LoVo (cell line): Measurements from ENCODE around the gene BTF3.
"Not testable (repeated sequence)": the region's sequence is repeated elsewhere in the genome, so short reads cannot be mapped to it uniquely, and the experiment has no call there.

Experiments used
- DNase-seq: peaks from one replicate; pipeline ENCODE4 v3.0.0-alpha.2; 2016; ENCODE audit warnings: low spot score

The BTF3 gene

DNA sequence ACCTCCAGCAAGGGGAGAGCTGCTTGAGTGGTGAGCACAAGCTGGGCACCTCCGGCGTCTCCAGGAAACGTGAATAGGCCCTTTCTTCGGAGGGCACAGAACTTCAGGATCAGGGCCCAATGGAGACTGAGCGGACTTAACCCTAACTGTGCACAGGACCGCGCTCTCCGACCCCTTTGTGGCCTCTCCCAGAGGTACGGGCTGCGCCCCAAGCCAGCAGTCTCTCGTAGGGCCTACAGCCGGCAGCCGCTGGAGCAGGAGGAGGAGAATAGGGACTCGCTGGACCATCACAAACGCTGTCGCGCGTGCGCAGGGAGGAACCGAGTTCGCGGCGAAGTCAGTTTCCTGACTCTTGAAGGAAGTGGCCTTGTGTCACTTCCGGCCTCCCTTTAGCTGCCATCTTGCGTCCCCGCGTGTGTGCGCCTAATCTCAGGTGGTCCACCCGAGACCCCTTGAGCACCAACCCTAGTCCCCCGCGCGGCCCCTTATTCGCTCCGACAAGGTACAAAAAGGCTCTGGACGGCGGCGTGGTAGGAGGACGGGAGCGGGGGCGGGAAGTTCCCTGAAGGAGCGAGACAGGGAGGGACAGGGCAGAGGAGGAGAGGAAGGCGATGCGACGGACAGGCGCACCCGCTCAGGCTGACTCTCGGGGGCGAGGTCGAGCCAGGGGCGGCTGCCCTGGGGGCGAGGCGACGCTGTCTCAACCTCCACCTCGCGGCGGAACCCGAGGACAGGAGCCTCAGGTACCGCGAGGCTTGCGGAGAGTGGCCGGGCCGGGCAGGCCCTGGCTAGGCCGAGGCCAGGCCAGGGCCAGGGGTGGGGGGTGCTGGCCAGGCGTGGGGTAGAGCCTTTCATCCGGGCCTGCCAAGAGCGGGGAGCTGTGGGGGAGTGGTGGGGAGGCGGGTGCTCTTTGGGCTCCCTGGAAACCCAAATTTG is at the start of gene BTF3:
Gene BTF3 (plus strand): TSS at position 386 of the 936 bp plus-strand sequence. CDS start 226 bp downstream, at position 612.
- peak; percentile 98 for DNase-seq

DNA sequence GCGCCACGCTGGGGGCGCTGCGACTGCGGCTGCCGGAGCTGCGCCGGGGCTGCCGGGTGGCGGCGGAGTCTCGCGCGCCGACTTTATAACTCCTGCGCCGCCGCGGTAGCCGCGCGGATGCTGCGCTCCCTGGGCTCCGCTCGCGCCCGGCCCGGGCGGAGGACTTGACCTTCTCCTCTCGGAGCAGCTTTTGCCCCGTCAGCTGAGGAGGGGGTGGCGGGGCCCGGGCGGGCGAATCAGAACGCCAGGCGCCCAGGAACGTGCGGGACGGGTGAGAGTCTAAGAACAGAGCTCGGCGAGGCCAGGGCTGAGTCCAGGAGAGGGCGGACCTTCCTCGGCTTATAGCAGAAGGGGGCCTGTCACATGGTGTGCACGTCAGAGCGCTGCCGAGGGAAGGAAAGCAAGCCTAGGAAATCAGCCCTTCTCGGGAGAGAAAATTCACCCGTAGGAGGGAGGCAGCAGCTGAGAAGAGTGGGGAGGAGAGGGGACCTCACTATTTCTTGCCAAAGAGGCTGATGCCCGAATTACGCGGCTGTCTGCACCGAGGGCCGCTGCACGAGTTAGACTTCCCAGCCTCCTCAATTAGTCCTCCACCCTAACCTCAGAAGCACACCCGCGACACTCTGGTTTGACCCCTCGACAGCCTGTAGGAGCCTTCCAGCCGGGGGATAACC is 49.6 kb upstream of the BTF3 start, which contains the start of gene FOXD1:
Gene FOXD1 (minus strand): TSS at position 315 of the 674 bp plus-strand sequence. CDS start 415 bp downstream, outside the sequence.
- DNase-seq = peak; percentile 94

- no peak for DNase-seq
Observed at GRCh38 chr5:73450137-73450536, 48.1 kb upstream of the BTF3 start.

- DNase-seq = no peak
Observed at GRCh38 chr5:73450672-73451223, 47.5 kb upstream of the BTF3 start.

GRCh38 chr5:73451224-73452130 is 46.8 kb upstream of the BTF3 start:
- DNase-seq = peak; percentile 81

DNA sequence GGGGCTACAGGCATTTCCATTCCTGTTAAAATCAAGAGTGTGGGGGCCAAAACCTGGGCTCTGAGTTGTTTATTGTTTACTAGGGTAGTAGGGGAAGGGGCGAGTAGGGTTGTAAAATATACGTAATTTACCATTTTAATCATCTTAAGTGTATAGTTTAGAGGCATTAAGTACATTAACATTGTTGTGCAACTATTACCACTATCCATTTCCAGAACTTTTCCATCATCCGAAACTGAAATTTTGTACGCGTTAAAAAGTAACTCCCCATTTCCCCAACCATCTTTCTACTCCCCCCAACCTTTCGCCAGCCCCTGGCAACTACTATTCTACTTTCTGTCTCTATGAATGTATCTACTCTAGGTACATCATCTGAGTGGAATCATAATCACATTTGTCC is 46.0 kb upstream of the BTF3 start:
- no peak for DNase-seq

GRCh38 chr5:73454379-73455036 is 43.7 kb upstream of the BTF3 start:
- peak; percentile 85 for DNase-seq

- not testable (repeated sequence) for DNase-seq
Observed at GRCh38 chr5:73456462-73456861, 41.8 kb upstream of the BTF3 start.

GRCh38 chr5:73459366-73459765 is 38.9 kb upstream of the BTF3 start:
- DNase-seq = no peak

DNA sequence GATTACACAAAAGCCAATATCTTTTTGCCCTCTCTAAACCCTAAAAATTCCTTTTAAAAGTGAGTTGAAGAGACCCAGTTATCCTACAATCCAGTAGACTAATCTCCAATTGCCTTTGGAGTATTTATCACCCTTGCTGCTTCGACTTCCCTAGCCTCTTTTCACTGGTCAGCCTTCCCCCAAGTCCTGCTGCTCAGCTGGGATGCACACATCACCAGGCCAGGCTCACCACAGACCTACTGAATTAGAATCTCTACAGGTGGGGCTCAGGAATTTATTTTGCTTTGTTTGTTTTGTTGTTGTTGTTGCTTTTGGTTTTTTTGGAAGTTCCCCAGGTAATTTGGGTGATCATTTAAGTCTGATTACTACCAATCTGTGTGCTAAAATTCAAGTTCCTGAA is 38.1 kb upstream of the BTF3 start:
- no peak for DNase-seq

- DNase-seq = no peak
Observed at GRCh38 chr5:73464016-73464745, 34.1 kb upstream of the BTF3 start.

DNA sequence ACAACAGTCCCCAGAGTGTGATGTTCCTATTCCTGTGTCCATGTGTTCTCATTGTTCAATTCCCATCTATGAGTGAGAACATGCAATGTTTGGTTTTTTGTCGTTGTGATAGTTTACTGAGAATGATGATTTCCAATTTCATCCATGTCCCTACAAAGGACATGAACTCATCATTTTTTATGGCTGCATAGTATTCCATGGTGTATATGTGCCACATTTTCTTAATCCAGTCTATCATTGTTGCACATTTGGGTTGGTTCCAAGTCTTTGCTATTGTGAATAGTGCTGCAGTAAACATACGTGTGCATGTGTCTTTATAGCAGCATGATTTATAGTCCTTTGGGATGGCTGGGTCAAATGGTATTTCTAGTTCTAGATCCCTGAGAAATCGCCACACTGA is 29.6 kb upstream of the BTF3 start:
- not testable (repeated sequence) for DNase-seq

GRCh38 chr5:73469878-73470277 is 28.4 kb upstream of the BTF3 start:
- no peak for DNase-seq

GRCh38 chr5:73471654-73472053 is 26.6 kb upstream of the BTF3 start:
- no peak for DNase-seq

DNA sequence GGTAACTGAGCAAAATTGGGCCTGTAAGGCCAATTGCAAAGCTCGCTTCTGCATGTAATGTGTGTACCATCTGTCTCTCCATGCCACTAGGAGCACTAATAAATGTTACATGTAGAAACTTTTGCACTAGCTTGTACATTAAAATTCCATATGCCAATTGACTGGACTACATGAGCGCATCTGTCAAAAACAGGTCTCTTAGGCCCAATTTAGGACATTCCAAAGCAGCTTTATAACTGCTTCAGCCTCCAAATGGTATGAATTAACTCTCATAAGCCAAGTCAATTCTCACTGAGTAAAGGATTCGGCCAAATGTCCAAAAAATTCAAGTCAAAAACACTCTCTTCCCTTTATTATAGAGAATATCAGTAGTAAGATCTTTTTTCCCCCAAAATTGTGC is 26.1 kb upstream of the BTF3 start:
- no peak for DNase-seq

- no peak for DNase-seq
Observed at GRCh38 chr5:73480500-73480899, 17.7 kb upstream of the BTF3 start.

- DNase-seq = no peak
Observed at GRCh38 chr5:73482383-73483136, 15.7 kb upstream of the BTF3 start.

GRCh38 chr5:73483676-73484075 is 14.6 kb upstream of the BTF3 start:
- DNase-seq = no peak

- DNase-seq = no peak
Observed at GRCh38 chr5:73484511-73484910, 13.7 kb upstream of the BTF3 start.

GRCh38 chr5:73485715-73486114 is 12.5 kb upstream of the BTF3 start:
- no peak for DNase-seq
